Tibial artery (tissue), 4 donors: ENCODE results near the gene NLN.

Experiments
- DNase-seq, 2 donors: peaks; one replicate each; pipeline ENCODE4 v3.0.0-alpha.2; 2019
- H3K27ac ChIP-seq, 2 donors: fragments of 200-600 bp; sonication (generic) in 1 of 2; 1 replicate in 1 of 2; 2 replicates in 1 of 2; pipeline ENCODE4 v1.5.1; 2018 to 2019; ENCODE audit warnings: mild to moderate bottlenecking in 1 of 2
- H3K27me3 ChIP-seq, 2 donors: fragments of 200-600 bp; sonication (generic) in 1 of 2; one replicate each; pipeline versions ENCODE4 v1.5.1 to v1.6.0; 2016 to 2019
- H3K36me3 ChIP-seq, 3 donors: fragments of 200-600 bp; sonication (generic) in 2 of 3; one replicate each; pipeline ENCODE4 v1.5.1; 2016 to 2019; ENCODE audit warnings: mild to moderate bottlenecking in 2 of 3
- H3K4me1 ChIP-seq, 4 donors: fragments of 200-600 bp; sonication (generic) in 2 of 4; 1 replicate in 3 of 4; 2 replicates in 1 of 4; pipeline ENCODE4 v1.5.1; 2016 to 2019
- H3K4me3 ChIP-seq, 2 donors: fragments of 200-600 bp; sonication (generic) in 1 of 2; 1 replicate in 1 of 2; 2 replicates in 1 of 2; pipeline ENCODE4 v1.5.1; 2018 to 2019; ENCODE audit warnings: mild to moderate bottlenecking in 2 of 2
- H3K9me3 ChIP-seq, 3 donors: fragments of 200-600 bp; sonication (generic) in 1 of 3; one replicate each; pipeline ENCODE4 v1.5.1; 2016 to 2019
- intact Hi-C: fragments of 100-400 bp; cut with DNase I; formaldehyde crosslinking; loops from one replicate; pipeline ENCODE4 v1.15.0; 2023; ENCODE audit warnings: low total_unique reads
- TF ChIP-seq, protein P1 (sequence below), 2 experiments: fragments of 200-600 bp in 1 of 2; fragments of 450-650 bp in 1 of 2; IDR thresholded peaks; one replicate each; pipeline ENCODE4 v1.5.1; 2017 to 2019; ENCODE audit warnings: antibody characterized with exemption in 2 of 2, mild to moderate bottlenecking in 1 of 2, moderate library complexity in 1 of 2

Gene NLN

GRCh38 chr5:65823204-65823603 lies 101.2 kb downstream of the NLN start:
- H3K4me3 ChIP-seq, result no peak overlapping the region
- TF ChIP-seq, protein P1, sequence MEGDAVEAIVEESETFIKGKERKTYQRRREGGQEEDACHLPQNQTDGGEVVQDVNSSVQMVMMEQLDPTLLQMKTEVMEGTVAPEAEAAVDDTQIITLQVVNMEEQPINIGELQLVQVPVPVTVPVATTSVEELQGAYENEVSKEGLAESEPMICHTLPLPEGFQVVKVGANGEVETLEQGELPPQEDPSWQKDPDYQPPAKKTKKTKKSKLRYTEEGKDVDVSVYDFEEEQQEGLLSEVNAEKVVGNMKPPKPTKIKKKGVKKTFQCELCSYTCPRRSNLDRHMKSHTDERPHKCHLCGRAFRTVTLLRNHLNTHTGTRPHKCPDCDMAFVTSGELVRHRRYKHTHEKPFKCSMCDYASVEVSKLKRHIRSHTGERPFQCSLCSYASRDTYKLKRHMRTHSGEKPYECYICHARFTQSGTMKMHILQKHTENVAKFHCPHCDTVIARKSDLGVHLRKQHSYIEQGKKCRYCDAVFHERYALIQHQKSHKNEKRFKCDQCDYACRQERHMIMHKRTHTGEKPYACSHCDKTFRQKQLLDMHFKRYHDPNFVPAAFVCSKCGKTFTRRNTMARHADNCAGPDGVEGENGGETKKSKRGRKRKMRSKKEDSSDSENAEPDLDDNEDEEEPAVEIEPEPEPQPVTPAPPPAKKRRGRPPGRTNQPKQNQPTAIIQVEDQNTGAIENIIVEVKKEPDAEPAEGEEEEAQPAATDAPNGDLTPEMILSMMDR (IDR thresholded peaks at IDR 0.05), result no peak
- no peaks in the 10 kb centered on the region for H3K27me3 ChIP-seq
- no peak overlapping the region for H3K27ac ChIP-seq
- H3K4me1 ChIP-seq, result peaks cover 0 to 8% (median 3%) of the 10 kb centered on the region in 4 donors
- H3K9me3 ChIP-seq, result no peaks in the 10 kb centered on the region
- DNase-seq, result no peak
- intact Hi-C loops, result no loop called here
- H3K36me3 ChIP-seq, result peaks cover 0 to 5% (median 0%) of the 10 kb centered on the region in 3 donors

- no peak overlapping the region for H3K27ac ChIP-seq
- H3K27me3 ChIP-seq, result no peaks in the 10 kb centered on the region
- H3K4me3 ChIP-seq, result no peak overlapping the region
- TF ChIP-seq, protein P1 (IDR thresholded peaks at IDR 0.05), result no peak
- intact Hi-C loops, result no loop called here
- no peaks in the 10 kb centered on the region for H3K9me3 ChIP-seq
- no peaks in the 10 kb centered on the region for H3K36me3 ChIP-seq
- H3K4me1 ChIP-seq, result peaks cover 0 to 12% (median 5%) of the 10 kb centered on the region in 4 donors
- no peak for DNase-seq
Observed at GRCh38 chr5:65823845-65824445, 101.9 kb downstream of the NLN start.

DNA sequence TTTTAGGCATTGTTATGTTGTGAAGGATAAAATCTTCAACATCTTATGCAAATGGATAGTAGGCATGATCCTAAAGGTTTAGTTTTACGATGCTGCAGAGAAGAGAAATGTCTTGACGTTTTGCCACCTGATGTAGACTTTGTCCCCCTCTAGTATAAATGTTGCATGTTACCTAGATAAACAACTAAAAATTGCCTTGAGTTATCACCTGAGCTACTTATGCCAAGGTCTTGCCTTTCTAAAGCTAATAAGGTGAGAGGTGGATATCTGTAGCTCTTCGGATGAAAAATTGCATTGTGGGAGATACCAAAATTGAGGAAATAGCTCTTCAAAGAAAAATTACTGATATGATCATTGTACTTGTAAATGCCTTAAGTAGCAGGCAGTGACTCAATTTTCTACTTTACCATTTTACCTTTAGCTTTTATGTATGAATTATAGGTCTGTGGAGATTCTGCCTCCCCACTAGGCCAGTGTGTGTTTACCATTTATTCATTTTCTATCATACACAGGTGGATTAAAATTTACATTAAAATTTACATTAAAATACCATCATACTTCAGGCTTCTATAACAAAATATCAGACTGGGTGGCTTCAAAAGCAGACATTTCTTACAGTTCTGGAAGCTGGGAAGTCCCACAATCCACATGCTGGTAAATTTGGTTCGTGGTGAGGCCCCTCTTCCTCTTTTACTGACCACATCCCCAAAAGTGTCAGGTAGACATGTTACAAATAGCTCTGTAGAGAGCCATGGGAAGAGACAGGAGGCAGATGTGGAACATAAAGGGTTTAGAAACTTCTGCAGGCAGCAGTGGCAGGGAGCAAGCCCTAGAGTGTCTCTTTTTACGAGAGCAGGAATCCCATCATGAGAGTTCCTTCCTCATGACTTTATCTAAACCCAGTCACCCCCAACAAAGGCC lies 103.7 kb downstream of the NLN start:
- intact Hi-C loops, result no loop called here
- Histone ChIP-seq H3K27me3 (no peaks in the 10 kb centered on the region), H3K4me3 (no peak overlapping the region), H3K4me1 (peaks cover 0 to 12% (median 5%) of the 10 kb centered on the region in 4 donors), H3K36me3 (no peaks in the 10 kb centered on the region), H3K27ac (no peak overlapping the region), H3K9me3 (no peaks in the 10 kb centered on the region)
- TF ChIP-seq, protein P1 (IDR thresholded peaks at IDR 0.05), result no peak
- DNase-seq, result no peak

DNA sequence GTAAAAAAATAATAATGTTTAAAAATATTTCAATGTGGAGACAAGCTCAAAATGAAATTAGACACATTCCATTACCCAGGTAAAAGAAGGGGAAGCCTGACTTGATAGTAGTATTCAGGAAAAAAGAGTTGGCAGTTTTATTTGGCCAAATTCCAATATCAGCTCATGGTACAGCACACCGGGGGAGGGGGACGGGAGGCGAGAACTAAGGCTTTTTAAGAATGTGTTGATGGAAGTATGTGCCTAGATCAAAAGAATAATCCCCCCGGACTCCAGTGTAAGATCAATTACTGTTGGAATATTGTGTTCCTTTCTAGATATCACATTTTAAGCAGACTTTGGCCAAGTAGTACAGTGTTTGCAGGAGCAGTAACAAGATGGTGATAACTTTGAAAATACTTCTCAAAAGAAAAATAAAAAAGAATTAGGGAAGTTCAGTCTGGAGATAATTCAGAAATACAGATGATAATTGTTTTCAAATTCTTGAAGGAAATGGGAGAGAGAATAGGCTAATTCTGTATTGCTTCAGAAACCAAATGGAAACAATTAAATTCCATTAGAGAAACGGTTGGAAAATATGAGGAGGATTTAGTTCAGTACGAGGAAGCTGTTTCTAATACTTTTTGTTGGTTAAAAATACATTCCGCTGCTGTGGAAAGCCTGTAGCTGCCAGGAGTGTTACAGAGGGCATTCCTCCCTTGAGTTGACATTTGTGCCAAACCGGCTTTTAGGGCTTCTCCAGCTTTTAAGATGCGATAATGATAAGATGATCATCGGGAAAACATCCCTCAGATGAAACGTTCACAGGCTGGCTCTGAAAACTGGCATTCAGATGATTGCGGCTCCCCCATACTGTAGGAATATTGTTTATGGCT lies 106.3 kb downstream of the NLN start:
- intact Hi-C loops, result no loop called here
- TF ChIP-seq, protein P1 (IDR thresholded peaks at IDR 0.05), result no peak
- Histone ChIP-seq H3K4me1 (peaks cover 0 to 12% (median 5%) of the 10 kb centered on the region in 4 donors), H3K27ac (no peak overlapping the region), H3K36me3 (no peaks in the 10 kb centered on the region), H3K4me3 (no peak overlapping the region), H3K27me3 (no peaks in the 10 kb centered on the region), H3K9me3 (no peaks in the 10 kb centered on the region)
- DNase-seq, result no peak

DNA sequence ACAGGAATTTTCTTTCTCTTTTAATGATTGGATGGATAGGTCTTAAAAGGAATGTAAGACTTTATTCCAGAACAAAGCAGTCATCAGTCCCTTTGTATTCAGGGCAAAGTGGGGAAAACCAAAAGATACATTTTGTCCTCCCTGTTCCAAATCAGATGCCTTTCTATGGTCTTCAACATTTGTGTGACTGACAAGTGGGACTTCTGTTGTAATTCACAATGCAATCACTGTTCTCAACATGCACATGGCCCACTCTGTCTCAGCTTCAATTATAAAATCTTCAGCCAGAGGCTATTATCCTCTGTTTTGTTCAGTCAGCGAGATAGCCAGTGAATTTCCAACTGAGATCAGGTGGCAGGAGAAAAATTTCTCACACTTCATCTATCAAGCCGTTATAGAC lies 108.9 kb downstream of the NLN start:
- H3K36me3 ChIP-seq, result no peaks in the 10 kb centered on the region
- no peaks in the 10 kb centered on the region for H3K9me3 ChIP-seq
- no peak overlapping the region for H3K4me3 ChIP-seq
- intact Hi-C loops, result no loop called here
- H3K27me3 ChIP-seq, result no peaks in the 10 kb centered on the region
- H3K4me1 ChIP-seq, result peaks cover 0 to 12% (median 5%) of the 10 kb centered on the region in 4 donors
- TF ChIP-seq, protein P1 (IDR thresholded peaks at IDR 0.05), result no peak
- DNase-seq, result no peak
- H3K27ac ChIP-seq, result no peak overlapping the region
